K562 (cell line): ENCODE data around the gene CAPN2. TPM values are rescaled to one million over a fixed set of nuclear protein-coding genes. Genes with fewer than 3 reads are reported as not detected.

Experiments
- CHD4 ChIP-seq: fragments of 200-600 bp; sonication (generic); IDR thresholded peaks from 3 replicates; pipeline ENCODE4 v1.6.1; 2012; ENCODE audit warnings: low read depth, mild to moderate bottlenecking, mixed read lengths, low read length, inconsistent platforms; ENCODE audit not compliant: insufficient read depth, insufficient replicate concordance, poor library complexity, severe bottlenecking
- DACH1 ChIP-seq: fragments of 450-650 bp; IDR thresholded peaks from 2 replicates; pipeline ENCODE4 v1.6.1; 2018; ENCODE audit not compliant: partially characterized antibody
- DDX20 ChIP-seq: fragments of 450-650 bp; IDR thresholded peaks from 2 replicates; pipeline ENCODE4 v1.6.1; 2016; ENCODE audit warnings: missing genetic modification characterization, low read depth, mild to moderate bottlenecking, missing compliant biosample characterization, moderate library complexity
- DMBX1 ChIP-seq: fragments of 250-450 bp; sonication (Bioruptor Pico); IDR thresholded peaks from 2 replicates; pipeline ENCODE4 v1.8.0; 2022; ENCODE audit warnings: inconsistent platforms, mild to moderate bottlenecking, moderate library complexity, borderline replicate concordance
- KDM2B ChIP-seq: fragments of 250-450 bp; sonication (Bioruptor Pico); IDR thresholded peaks from 2 replicates; pipeline ENCODE4 v1.8.0; 2021; ENCODE audit warnings: mild to moderate bottlenecking, moderate library complexity
- KHSRP ChIP-seq: fragments of 450-650 bp; IDR thresholded peaks from 2 replicates; pipeline ENCODE4 v1.6.1; 2017
- MAFF ChIP-seq: IDR thresholded peaks from 2 replicates; pipeline ENCODE4 v1.6.1; 2012; ENCODE audit warnings: low read length, improper control_type of control experiment
- MCM5 ChIP-seq: fragments of 450-650 bp; IDR thresholded peaks from 2 replicates; pipeline ENCODE4 v1.6.1; 2016; ENCODE audit warnings: low read depth
- MEF2D ChIP-seq: conservative IDR thresholded peaks from 2 replicates; pipeline ENCODE4 v1.6.1; 2016; ENCODE audit warnings: low read depth, missing genetic modification characterization, missing compliant biosample characterization
- NBN ChIP-seq: fragments of 450-650 bp; IDR thresholded peaks from 2 replicates; pipeline ENCODE4 v1.6.1; 2016; ENCODE audit warnings: low read depth, mild to moderate bottlenecking
- NEUROD1 ChIP-seq: fragments of 150-350 bp; IDR thresholded peaks from 2 replicates; pipeline ENCODE4 v1.6.1; 2014; ENCODE audit warnings: borderline replicate concordance, low read length, low read depth; ENCODE audit not compliant: partially characterized antibody
- NFRKB ChIP-seq: fragments of 450-650 bp; IDR thresholded peaks from 2 replicates; pipeline ENCODE4 v1.6.1; 2016; ENCODE audit warnings: low read depth
- NFXL1 ChIP-seq: fragments of 450-650 bp; formaldehyde crosslinking; IDR thresholded peaks from 2 replicates; pipeline ENCODE4 v1.4.0; 2021; ENCODE audit warnings: mild to moderate bottlenecking
- NR3C1 ChIP-seq: sonication (generic); formaldehyde crosslinking; IDR thresholded peaks from 2 replicates; pipeline ENCODE4 v1.8.1; 2022; ENCODE audit warnings: missing genetic modification reagents
- OTX1 ChIP-seq: fragments of 450-650 bp; formaldehyde crosslinking; IDR thresholded peaks from 2 replicates; pipeline ENCODE4 v1.4.0; 2022; ENCODE audit warnings: mild to moderate bottlenecking
- POLR2A ChIP-seq: fragments of 450-650 bp; conservative IDR thresholded peaks from 2 replicates; pipeline ENCODE4 v1.6.1; 2016
- POLR3A ChIP-seq: IDR thresholded peaks from 2 replicates; pipeline ENCODE4 v1.6.1; 2011; ENCODE audit warnings: borderline replicate concordance, mild to moderate bottlenecking, moderate library complexity; ENCODE audit not compliant: insufficient read length, insufficient read depth; ENCODE audit errors: extremely low read depth
- PYGO2 ChIP-seq: fragments of 450-650 bp; IDR thresholded peaks from 2 replicates; pipeline ENCODE4 v1.6.1; 2016; ENCODE audit warnings: mild to moderate bottlenecking, missing genetic modification characterization, moderate library complexity, missing compliant biosample characterization
- RBM34 ChIP-seq: fragments of 200-400 bp; formaldehyde crosslinking; IDR thresholded peaks from 2 replicates; pipeline ENCODE4 v1.6.1; 2018; ENCODE audit warnings: low read length, borderline replicate concordance; ENCODE audit not compliant: insufficient read depth
- SRF ChIP-seq, 2 experiments: fragments of 250-450, 450-650 bp in 1 of 2; sonication (Bioruptor Pico) in 1 of 2; sonication (generic) in 1 of 2; formaldehyde crosslinking; IDR thresholded peaks; 2 replicates each; pipeline versions ENCODE4 v1.5.0 to v1.5.1; 2020 to 2022; ENCODE audit warnings: mild to moderate bottlenecking in 1 of 2, missing genetic modification reagents in 1 of 2
- SRSF7 ChIP-seq: fragments of 200-400 bp; formaldehyde crosslinking; optimal IDR thresholded peaks from 2 replicates; pipeline ENCODE3; 2017; ENCODE audit warnings: mild to moderate bottlenecking, low read depth, low read length
- STAT5A ChIP-seq: IDR thresholded peaks from 2 replicates; pipeline ENCODE4 v1.6.1; 2012; ENCODE audit warnings: low read length, inconsistent platforms, borderline replicate concordance
- TAF7 ChIP-seq: fragments of 450-650 bp; IDR thresholded peaks from 2 replicates; pipeline ENCODE4 v1.6.1; 2016; ENCODE audit warnings: missing genetic modification characterization, missing compliant biosample characterization
- ZBTB17 ChIP-seq: fragments of 450-650 bp; formaldehyde crosslinking; IDR thresholded peaks from 2 replicates; pipeline ENCODE4 v1.4.0; 2020; ENCODE audit warnings: mild to moderate bottlenecking
- ZBTB7A ChIP-seq: IDR thresholded peaks from 2 replicates; pipeline ENCODE4 v1.6.1; 2011; ENCODE audit warnings: low read depth, mild to moderate bottlenecking, low read length, moderate library complexity, borderline replicate concordance; ENCODE audit not compliant: control insufficient read depth
- ZKSCAN8 ChIP-seq: fragments of 200-800 bp; sonication (Bioruptor generic); IDR thresholded peaks from 2 replicates; pipeline ENCODE4 v1.6.1; 2016; ENCODE audit warnings: missing genetic modification characterization, missing compliant biosample characterization
- ZNF165 ChIP-seq: fragments of 250-450 bp; sonication (Bioruptor Pico); IDR thresholded peaks from 2 replicates; pipeline ENCODE4 v1.4.0; 2020; ENCODE audit warnings: borderline replicate concordance
- ZNF24 ChIP-seq: fragments of 450-650 bp; IDR thresholded peaks from 2 replicates; pipeline ENCODE4 v1.6.1; 2016
- ZNF444 ChIP-seq: fragments of 250-450 bp; sonication (Bioruptor Pico); IDR thresholded peaks from 2 replicates; pipeline ENCODE4 v1.4.0; 2020; ENCODE audit warnings: mild to moderate bottlenecking, moderate library complexity
- polyA plus RNA-seq, 8 experiments: library from polyadenylated mRNA; depleted of rRNA in 4 of 8; stranded (reverse) in 5 of 8; unstranded in 3 of 8; fragments of >200 nt; fragmentation: Nextera tagmentation in 2 of 8; fragmentation: Illumina TruSeq in 1 of 8; extraction: Ambion mirVana in 2 of 8; extraction: Trizol in 1 of 8; gene quantifications; 2 replicates each; pipeline versions ENCODE4 v1.2.1 to v1.2.3, GENCODE V29; 2011 to 2014; ENCODE audit warnings: inconsistent platforms in 1 of 8, missing spikeins in 1 of 8
- total RNA-seq, 7 experiments: library from RNA; depleted of rRNA in 6 of 7; stranded (reverse); fragments of >200 nt in 6 of 7; fragmentation: Illumina TruSeq in 2 of 7; extraction: Trizol in 2 of 7; gene quantifications; 2 replicates each; pipeline versions ENCODE4 v1.2.1 to v1.2.3, GENCODE V29; 2011 to 2021; ENCODE audit warnings: low replicate concordance in 1 of 7
- TF ChIP-seq, protein P1 (sequence below): fragments of 250-450 bp; sonication (Bioruptor Pico); IDR thresholded peaks from 2 replicates; pipeline ENCODE4 v1.5.0; 2022; ENCODE audit warnings: mild to moderate bottlenecking

Gene CAPN2
- total and polyA plus RNA-seq, 9 of the 15 experiments (the other 6 are each of a cell fraction or from before 2014, with no cell fraction given), result 24.6 to 157 (median 101) TPM

DNA sequence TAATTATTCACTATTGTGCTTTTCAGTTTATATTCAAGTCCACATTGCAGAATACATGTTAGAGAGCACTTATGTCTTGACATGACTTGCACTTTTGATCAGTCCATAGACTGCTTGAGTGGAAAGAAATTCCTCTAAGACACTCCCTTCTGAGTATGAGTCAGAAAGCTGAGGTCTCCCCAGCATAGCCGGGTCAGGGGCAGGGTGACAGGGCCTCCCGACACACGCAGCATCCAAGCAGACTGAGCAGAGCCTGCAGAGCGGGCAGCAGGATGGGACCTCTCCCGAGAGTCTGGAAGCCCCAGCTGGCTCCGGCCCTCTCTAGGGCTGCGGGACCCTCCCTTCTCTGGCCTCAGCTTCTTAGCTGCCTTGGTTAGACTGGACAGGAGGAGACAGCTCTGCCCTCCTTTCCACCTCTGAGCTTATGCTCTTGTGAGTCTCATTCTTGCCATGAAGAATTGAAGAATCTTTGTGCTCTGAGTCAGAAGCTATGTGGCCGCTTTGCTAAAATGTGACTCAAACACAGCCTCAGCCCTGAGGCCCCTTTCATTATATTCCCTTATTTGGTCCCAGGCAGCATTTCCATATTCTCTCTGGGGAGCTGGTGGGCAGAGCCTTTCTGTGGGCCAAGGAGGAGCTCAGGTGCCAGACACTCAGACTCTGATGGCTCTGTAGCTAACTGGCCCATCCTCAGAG is 11.2 kb upstream of the CAPN2 start (continued):
- TF ChIP-seq, protein P1, sequence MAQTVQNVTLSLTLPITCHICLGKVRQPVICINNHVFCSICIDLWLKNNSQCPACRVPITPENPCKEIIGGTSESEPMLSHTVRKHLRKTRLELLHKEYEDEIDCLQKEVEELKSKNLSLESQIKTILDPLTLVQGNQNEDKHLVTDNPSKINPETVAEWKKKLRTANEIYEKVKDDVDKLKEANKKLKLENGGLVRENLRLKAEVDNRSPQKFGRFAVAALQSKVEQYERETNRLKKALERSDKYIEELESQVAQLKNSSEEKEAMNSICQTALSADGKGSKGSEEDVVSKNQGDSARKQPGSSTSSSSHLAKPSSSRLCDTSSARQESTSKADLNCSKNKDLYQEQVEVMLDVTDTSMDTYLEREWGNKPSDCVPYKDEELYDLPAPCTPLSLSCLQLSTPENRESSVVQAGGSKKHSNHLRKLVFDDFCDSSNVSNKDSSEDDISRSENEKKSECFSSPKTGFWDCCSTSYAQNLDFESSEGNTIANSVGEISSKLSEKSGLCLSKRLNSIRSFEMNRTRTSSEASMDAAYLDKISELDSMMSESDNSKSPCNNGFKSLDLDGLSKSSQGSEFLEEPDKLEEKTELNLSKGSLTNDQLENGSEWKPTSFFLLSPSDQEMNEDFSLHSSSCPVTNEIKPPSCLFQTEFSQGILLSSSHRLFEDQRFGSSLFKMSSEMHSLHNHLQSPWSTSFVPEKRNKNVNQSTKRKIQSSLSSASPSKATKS (CRISPR knock-in tag), result no peak
- TF ChIP-seq TAF7 (tag) (no peak), ZNF24 (no peak), OTX1 (no peak), MEF2D (tag) (no peak; the same call in 1 of the 2 replicates), NFRKB (0 out of 2 replicates have a peak, but pooled peaks have one; percentile 5), KDM2B (CRISPR knock-in tag) (no peak), SRSF7 (no peak), PYGO2 (tag) (no peak), ZNF165 (CRISPR knock-in tag) (no peak), NBN (0 out of 2 replicates have a peak, but pooled peaks have one; percentile 32), CHD4 (no peak), MAFF (peak; percentile 92), KHSRP (no peak), DDX20 (tag) (no peak), SRF (CRISPR knock-in tag; IDR thresholded peaks at IDR 0.05) (peak in 1 of 2 experiments; percentile 75; a peak in 1 of 4 replicates), DACH1 (no peak), POLR3A (no peak), RBM34 (no peak), ZNF444 (CRISPR knock-in tag) (no peak), POLR2A (peak; percentile 59; the same call in 1 of the 2 replicates), NFXL1 (CRISPR knock-in tag) (no peak), STAT5A (no peak), NEUROD1 (peak; percentile 19), ZBTB7A (peak; percentile 68; the same call in 1 of the 2 replicates), ZBTB17 (CRISPR knock-in tag) (no peak), MCM5 (no peak), ZKSCAN8 (CRISPR knock-in tag) (no peak), DMBX1 (CRISPR knock-in tag) (no peak), NR3C1 (CRISPR knock-in tag) (no peak)
